Cerebellar cortex (tissue), 1 donor: ENCODE measurements around the gene ANK2.

Experiments
- DNase-seq: peaks from one replicate; pipeline ENCODE4 v3.0.0-alpha.2; 2015; ENCODE audit warnings: low spot score

ANK2 gene

GRCh38 chr4:113049421-113050370 lies at the start of gene ANK2:
Gene ANK2 (plus strand): TSS chr4:113049653. CDS start chr4:113049729, 76 bp downstream.
- peak; percentile 80 for DNase-seq

GRCh38 chr4:113003841-113004240 lies 45.6 kb upstream of the ANK2 start:
- no peak for DNase-seq

- DNase-seq, result no peak
Measured at GRCh38 chr4:113004655-113005054, 44.8 kb upstream of the ANK2 start.

- no peak for DNase-seq
Measured at GRCh38 chr4:113006632-113007031, 42.8 kb upstream of the ANK2 start.

GRCh38 chr4:113007151-113007550 lies 42.3 kb upstream of the ANK2 start:
- no peak for DNase-seq

GRCh38 chr4:113008135-113008534 lies 41.3 kb upstream of the ANK2 start:
- no peak for DNase-seq

- no peak for DNase-seq
Measured at GRCh38 chr4:113008716-113009115, 40.7 kb upstream of the ANK2 start.

GRCh38 chr4:113009461-113009860 lies 40.0 kb upstream of the ANK2 start:
- no peak for DNase-seq

GRCh38 chr4:113012122-113012725 lies 37.2 kb upstream of the ANK2 start:
- DNase-seq, result no peak

GRCh38 chr4:113012786-113013185 lies 36.7 kb upstream of the ANK2 start:
- no peak for DNase-seq

GRCh38 chr4:113013751-113014150 lies 35.7 kb upstream of the ANK2 start:
- DNase-seq, result no peak

- DNase-seq, result no peak
Measured at GRCh38 chr4:113016377-113016776, 33.1 kb upstream of the ANK2 start.

GRCh38 chr4:113020966-113021365 lies 28.5 kb upstream of the ANK2 start:
- no peak for DNase-seq

- no peak for DNase-seq
Measured at GRCh38 chr4:113024388-113024787, 25.1 kb upstream of the ANK2 start.

GRCh38 chr4:113025416-113025815 lies 24.0 kb upstream of the ANK2 start:
- DNase-seq, result no peak

- no peak for DNase-seq
Measured at GRCh38 chr4:113026556-113026955, 22.9 kb upstream of the ANK2 start.

- no peak for DNase-seq
Measured at GRCh38 chr4:113028074-113028473, 21.4 kb upstream of the ANK2 start.

- DNase-seq, result no peak
Measured at GRCh38 chr4:113031212-113031611, 18.2 kb upstream of the ANK2 start.

- DNase-seq, result no peak
Measured at GRCh38 chr4:113040793-113041192, 8.7 kb upstream of the ANK2 start.

- no peak for DNase-seq
Measured at GRCh38 chr4:113042502-113042901, 7.0 kb upstream of the ANK2 start.

GRCh38 chr4:113043591-113043990 lies 5.9 kb upstream of the ANK2 start:
- no peak for DNase-seq

GRCh38 chr4:113050371-113050755 lies 910 bp downstream of the ANK2 start:
- peak; percentile 76 for DNase-seq

GRCh38 chr4:113050837-113051236 lies 1.4 kb downstream of the ANK2 start:
- peak; percentile 59 for DNase-seq
